ENCODE data around the gene ELMO3. TPM values are rescaled to one million over a fixed set of nuclear protein-coding genes. Genes with fewer than 3 reads are reported as not detected.

The ELMO3 gene
- total and polyA plus RNA-seq, 4 donors, result 1.7 to 3.8 (median 3.1) TPM

- TF ChIP-seq JUND (IDR thresholded peaks at IDR 0.05) (no peak), RAD21 (IDR thresholded peaks at IDR 0.05) (peak in 1 of 2 donors; percentile 30), TAF1 (conservative IDR thresholded peaks at IDR 0.05) (no peak), ATF3 (IDR thresholded peaks at IDR 0.05) (no peak), YY1 (IDR thresholded peaks at IDR 0.05) (no peak), CTCF (IDR thresholded peaks at IDR 0.05; ENCODE audit: low read depth, low read length, missing input control) (peak; percentile 35), GABPA (IDR thresholded peaks at IDR 0.05 in 1 of 2, conservative IDR thresholded peaks at IDR 0.05 in 1 of 2) (no peak), HNF4A (conservative IDR thresholded peaks at IDR 0.05) (no peak), HNF4G (IDR thresholded peaks at IDR 0.05) (no peak)
- Histone ChIP-seq H3K4me1 (ENCODE audit: control insufficient read depth in 4 of 4, insufficient read depth in 4 of 4, low read length in 3 of 4) (peaks cover 1 to 26% (median 14%) of the 10 kb centered on the region in 4 donors), H3K27ac (ENCODE audit: low read depth in 1 of 2, low read length in 2 of 2) (no peak overlapping the region)
Observed at GRCh38 chr16:67198238-67198734, 645 bp upstream of the ELMO3 start.

GRCh38 chr16:67199808-67200198, 872 bp downstream of the ELMO3 start:
- 36% methylated on average over 22 of the region's 22 CpGs for WGBS
- Histone ChIP-seq H3K4me1 (ENCODE audit: control insufficient read depth in 4 of 4, insufficient read depth in 4 of 4, low read length in 3 of 4) (peaks cover 0 to 16% (median 6%) of the 10 kb centered on the region in 4 donors), H3K27me3 (ENCODE audit: control insufficient read depth in 4 of 4, insufficient read depth in 4 of 4, low read length in 3 of 4) (no peaks in the 10 kb centered on the region), H3K27ac (ENCODE audit: low read depth in 1 of 2, low read length in 2 of 2) (no peak overlapping the region), H3K4me3 (ENCODE audit: low read depth in 1 of 3, low read length in 3 of 3) (peak overlapping the region in 1 of 3 donors; percentile 49), H3K9me3 (ENCODE audit: control insufficient read depth in 4 of 4, low read length in 3 of 4) (no peaks in the 10 kb centered on the region), H3K9ac (ENCODE audit: low read depth in 1 of 2, low read length in 2 of 2) (no peak overlapping the region), H3K36me3 (ENCODE audit: control insufficient read depth in 4 of 4, insufficient read depth in 3 of 4, low read depth in 1 of 4, low read length in 3 of 4) (peaks cover 19 to 61% (median 23%) of the 10 kb centered on the region in 4 donors)
- TF ChIP-seq SP1 (IDR thresholded peaks at IDR 0.05), result no peak
- no peak for TF ChIP-seq FOXA2 (IDR thresholded peaks at IDR 0.05)
- TF ChIP-seq ZBTB33 (IDR thresholded peaks at IDR 0.05), result no peak
- TF ChIP-seq HNF4A (conservative IDR thresholded peaks at IDR 0.05), result no peak
- no peak for TF ChIP-seq EGR1 (IDR thresholded peaks at IDR 0.05; ENCODE audit: low read depth in 2 of 2)
- no peak for TF ChIP-seq GABPA (IDR thresholded peaks at IDR 0.05 in 1 of 2, conservative IDR thresholded peaks at IDR 0.05 in 1 of 2)
- no peak for DNase-seq (ENCODE audit: low spot score)

More at GRCh38 chr16:67198238-67198734, 645 bp upstream of the ELMO3 start:
- no peak overlapping the region for H3K9ac ChIP-seq (ENCODE audit: low read depth in 1 of 2, low read length in 2 of 2)
- WGBS, result 75% methylated on average over 12 of the region's 12 CpGs
- H3K9me3 ChIP-seq (ENCODE audit: control insufficient read depth in 4 of 4, low read length in 3 of 4), result no peaks in the 10 kb centered on the region
- no peaks in the 10 kb centered on the region for H3K27me3 ChIP-seq (ENCODE audit: control insufficient read depth in 4 of 4, insufficient read depth in 4 of 4, low read length in 3 of 4)
- peaks cover 23 to 60% (median 29%) of the 10 kb centered on the region in 4 donors for H3K36me3 ChIP-seq (ENCODE audit: control insufficient read depth in 4 of 4, insufficient read depth in 3 of 4, low read depth in 1 of 4, low read length in 3 of 4)
- DNase-seq (ENCODE audit: low spot score), result no peak
- no peak overlapping the region for H3K4me3 ChIP-seq (ENCODE audit: low read depth in 1 of 3, low read length in 3 of 3)

- no peaks in the 10 kb centered on the region for H3K9me3 ChIP-seq (ENCODE audit: control insufficient read depth in 4 of 4, low read length in 3 of 4)
- DNase-seq (ENCODE audit: low spot score), result no peak
- no peaks in the 10 kb centered on the region for H3K27me3 ChIP-seq (ENCODE audit: control insufficient read depth in 4 of 4, insufficient read depth in 4 of 4, low read length in 3 of 4)
- no peak overlapping the region for H3K9ac ChIP-seq (ENCODE audit: low read depth in 1 of 2, low read length in 2 of 2)
- peaks cover 0 to 16% (median 6%) of the 10 kb centered on the region in 4 donors for H3K4me1 ChIP-seq (ENCODE audit: control insufficient read depth in 4 of 4, insufficient read depth in 4 of 4, low read length in 3 of 4)
- no peak overlapping the region for H3K4me3 ChIP-seq (ENCODE audit: low read depth in 1 of 3, low read length in 3 of 3)
- peaks cover 15 to 55% (median 21%) of the 10 kb centered on the region in 4 donors for H3K36me3 ChIP-seq (ENCODE audit: control insufficient read depth in 4 of 4, insufficient read depth in 3 of 4, low read depth in 1 of 4, low read length in 3 of 4)
- no peak overlapping the region for H3K27ac ChIP-seq (ENCODE audit: low read depth in 1 of 2, low read length in 2 of 2)
- WGBS, result 93% methylated on average over 8 of the region's 8 CpGs
- TF ChIP-seq YY1 (IDR thresholded peaks at IDR 0.05) (no peak), CTCF (IDR thresholded peaks at IDR 0.05; ENCODE audit: low read depth, low read length, missing input control) (no peak)
Observed at GRCh38 chr16:67200491-67200890, 1.6 kb downstream of the ELMO3 start.
